Mesendoderm (in vitro differentiated cells): ENCODE results near the gene PTPRG.
A peak's percentile ranks its signal among the peaks of the same experiment; 100 is the strongest.

ENCODE experiments used
- DNase-seq: peaks from one replicate; pipeline ENCODE4 v3.0.0; 2013
- H2AK5ac ChIP-seq: 2 replicates; pipeline ENCODE4 v1.6.1; 2013; ENCODE audit warnings: low read length, inconsistent platforms
- H2BK120ac ChIP-seq: 2 replicates; pipeline ENCODE4 v1.6.1; 2013; ENCODE audit warnings: low read depth, mild to moderate bottlenecking, low read length, moderate library complexity, mixed read lengths
- H2BK15ac ChIP-seq: replicated peaks from 2 replicates; pipeline ENCODE4 v1.6.1; 2013; ENCODE audit warnings: low read depth, mild to moderate bottlenecking, moderate library complexity
- H2BK5ac ChIP-seq: 2 replicates; pipeline ENCODE4 v1.6.1; 2013; ENCODE audit warnings: low read length, inconsistent platforms
- H3K18ac ChIP-seq: 2 replicates; pipeline ENCODE4 v1.6.1; 2013; ENCODE audit warnings: mild to moderate bottlenecking, low read length, mixed read lengths
- H3K23ac ChIP-seq: one replicate; pipeline ENCODE4 v1.6.1; 2013; ENCODE audit warnings: low read length
- H3K27ac ChIP-seq: 2 replicates; pipeline ENCODE4 v1.5.1; 2013; ENCODE audit warnings: low read depth, mild to moderate bottlenecking, inconsistent platforms, low read length, moderate library complexity
- H3K27me3 ChIP-seq: 2 replicates; pipeline ENCODE4 v1.6.1; 2013; ENCODE audit warnings: low read length, control low read depth, mild to moderate bottlenecking, inconsistent platforms; ENCODE audit not compliant: insufficient read depth, poor library complexity
- H3K36me3 ChIP-seq: 2 replicates; pipeline ENCODE4 v1.6.1; 2013; ENCODE audit warnings: low read length, inconsistent platforms; ENCODE audit not compliant: control insufficient read depth, insufficient read depth
- H3K4ac ChIP-seq: one replicate; pipeline ENCODE4 v1.6.1; 2013; ENCODE audit warnings: low read depth, mild to moderate bottlenecking, low read length, moderate library complexity
- H3K4me1 ChIP-seq: 2 replicates; pipeline ENCODE4 v1.6.1; 2013; ENCODE audit warnings: low read depth, low read length, inconsistent platforms; ENCODE audit not compliant: control insufficient read depth
- H3K4me2 ChIP-seq: 2 replicates; pipeline ENCODE4 v1.6.1; 2013; ENCODE audit warnings: low read length
- H3K4me3 ChIP-seq: 2 replicates; pipeline ENCODE4 v1.5.1; 2013; ENCODE audit warnings: mild to moderate bottlenecking, low read length
- H3K56ac ChIP-seq: one replicate; pipeline ENCODE4 v1.6.1; 2013; ENCODE audit warnings: low read length
- H3K79me1 ChIP-seq: 2 replicates; pipeline ENCODE4 v1.6.1; 2013; ENCODE audit warnings: low read length, inconsistent platforms
- H3K79me2 ChIP-seq: 2 replicates; pipeline ENCODE4 v1.6.1; 2013; ENCODE audit warnings: mild to moderate bottlenecking, low read length; ENCODE audit not compliant: control insufficient read depth, insufficient read depth
- H3K9ac ChIP-seq: 2 replicates; pipeline ENCODE4 v1.6.1; 2013; ENCODE audit warnings: low read length, inconsistent platforms
- H4K5ac ChIP-seq: one replicate; pipeline ENCODE4 v1.6.1; 2013; ENCODE audit warnings: low read length
- H4K8ac ChIP-seq: one replicate; pipeline ENCODE4 v1.6.1; 2013; ENCODE audit warnings: low read depth, mild to moderate bottlenecking, control low read depth, low read length, moderate library complexity
- WGBS: extraction: QIAGEN DNeasy Blood & Tissue Kit; methylation state at CpG from one replicate; pipeline ENCODE4 v1.1.7; 2013; ENCODE audit warnings: low lambda C conversion rate, missing lambda C conversion rate; ENCODE audit not compliant: insufficient coverage; ENCODE audit errors: extremely low coverage; 5-methylcytosine and 5-hydroxymethylcytosine counted together

The PTPRG gene

GRCh38 chr3:62051506-62051905 is 490.1 kb downstream of the PTPRG start:
- Histone ChIP-seq H2BK15ac (no peak overlapping the region), H3K4ac (no peak overlapping the region), H3K79me1 (peaks cover 4% of the 10 kb centered on the region), H3K18ac (no peak overlapping the region), H3K4me3 (no peak overlapping the region), H3K23ac (no peak overlapping the region), H3K4me1 (peaks cover under 1% of the 10 kb centered on the region), H2BK5ac (no peak overlapping the region), H3K79me2 (peaks cover 3% of the 10 kb centered on the region), H4K8ac (no peak overlapping the region), H2AK5ac (no peak overlapping the region), H4K5ac (no peak overlapping the region), H3K27ac (no peak overlapping the region), H3K56ac (no peak overlapping the region), H3K9ac (no peak overlapping the region), H3K36me3 (no peaks in the 10 kb centered on the region), H2BK120ac (no peak overlapping the region), H3K4me2 (no peak overlapping the region), H3K27me3 (no peaks in the 10 kb centered on the region)
- peak; percentile 56 for DNase-seq
- WGBS, result no CpG with 5 or more reads among the region's 3 CpGs

DNA sequence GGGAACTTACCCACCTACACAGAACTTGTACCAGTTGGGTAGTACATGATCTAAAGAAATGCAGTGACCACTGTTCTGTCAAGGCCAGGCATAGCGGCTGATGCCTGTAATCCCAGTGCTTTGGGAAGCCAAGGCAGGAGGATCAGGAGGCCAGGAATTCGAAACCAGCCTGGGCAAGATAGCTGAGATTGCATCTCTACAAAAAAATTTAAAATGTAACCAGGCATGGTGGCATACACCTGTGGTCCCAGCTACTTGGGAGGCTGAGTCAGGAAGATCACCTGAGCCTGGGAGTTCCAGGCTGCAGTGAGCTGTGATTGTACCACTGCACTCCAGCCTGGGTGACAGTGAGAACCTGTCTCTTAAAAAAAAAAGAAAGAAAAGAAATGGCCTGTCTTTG is 491.0 kb downstream of the PTPRG start:
- H3K27ac ChIP-seq, result no peak overlapping the region
- H3K4me3 ChIP-seq, result no peak overlapping the region
- no peak for DNase-seq
- H3K4me2 ChIP-seq, result no peak overlapping the region
- no peaks in the 10 kb centered on the region for H3K27me3 ChIP-seq
- H3K36me3 ChIP-seq, result no peaks in the 10 kb centered on the region
- no peak overlapping the region for H3K18ac ChIP-seq
- no peak overlapping the region for H3K56ac ChIP-seq
- H3K4me1 ChIP-seq, result peaks cover 2% of the 10 kb centered on the region
- no peak overlapping the region for H2BK5ac ChIP-seq
- H3K4ac ChIP-seq, result no peak overlapping the region
- H4K8ac ChIP-seq, result no peak overlapping the region
- H2BK120ac ChIP-seq, result no peak overlapping the region
- no peak overlapping the region for H2AK5ac ChIP-seq
- peaks cover 3% of the 10 kb centered on the region for H3K79me2 ChIP-seq
- H3K23ac ChIP-seq, result no peak overlapping the region
- no peak overlapping the region for H4K5ac ChIP-seq
- H3K79me1 ChIP-seq, result peaks cover 5% of the 10 kb centered on the region
- H3K9ac ChIP-seq, result no peak overlapping the region
- H2BK15ac ChIP-seq, result no peak overlapping the region
- no CpG with 5 or more reads among the region's 2 CpGs for WGBS

GRCh38 chr3:62056658-62057057 is 495.3 kb downstream of the PTPRG start:
- no peak for DNase-seq
- Histone ChIP-seq H3K79me2 (peaks cover 3% of the 10 kb centered on the region), H3K4me3 (no peak overlapping the region), H3K56ac (no peak overlapping the region), H3K4me1 (peaks cover 2% of the 10 kb centered on the region), H3K23ac (no peak overlapping the region), H3K4me2 (no peak overlapping the region), H4K8ac (no peak overlapping the region), H3K79me1 (peaks cover 9% of the 10 kb centered on the region), H3K9ac (no peak overlapping the region), H2BK5ac (no peak overlapping the region), H3K36me3 (no peaks in the 10 kb centered on the region), H3K27ac (no peak overlapping the region), H2BK120ac (no peak overlapping the region), H2BK15ac (no peak overlapping the region), H3K4ac (no peak overlapping the region), H3K18ac (no peak overlapping the region), H2AK5ac (no peak overlapping the region), H4K5ac (no peak overlapping the region), H3K27me3 (no peaks in the 10 kb centered on the region)
- WGBS, result no CpG with 5 or more reads among the region's 5 CpGs

DNA sequence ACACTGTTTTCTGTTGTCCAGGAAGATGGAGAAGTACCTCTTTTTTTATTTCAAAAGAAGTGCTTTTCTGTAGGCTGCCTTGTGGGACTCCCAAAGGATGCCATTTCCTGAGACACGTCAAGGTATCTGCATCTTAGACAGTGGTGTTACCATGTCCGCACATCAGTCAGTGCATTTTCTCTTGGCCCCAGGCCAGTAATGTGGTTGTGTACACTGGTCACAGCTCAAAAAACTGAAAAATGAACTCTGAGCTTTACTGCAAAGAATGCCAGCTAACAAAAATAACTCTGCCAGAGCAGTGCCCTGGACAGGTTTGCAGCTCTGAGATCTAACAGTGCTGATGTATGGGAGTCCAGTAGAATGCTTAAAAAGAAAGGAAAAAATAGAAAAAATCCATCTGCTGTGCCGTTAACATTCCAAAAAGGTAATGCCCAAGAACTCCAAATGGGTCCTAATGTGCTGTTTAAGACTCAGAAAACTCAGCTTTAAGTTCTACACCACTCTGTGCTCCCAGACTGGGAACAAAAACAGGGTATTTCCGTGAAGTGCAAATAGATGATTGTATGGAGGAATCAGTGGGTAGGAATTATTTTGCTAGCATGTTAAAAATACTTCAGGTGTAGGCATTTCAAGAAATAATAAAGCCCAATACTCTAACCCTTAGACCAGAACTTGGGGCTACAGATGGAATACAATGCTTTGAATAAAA is 496.1 kb downstream of the PTPRG start:
- no peak for DNase-seq
- no peak overlapping the region for H2BK120ac ChIP-seq
- H3K4me1 ChIP-seq, result peaks cover 2% of the 10 kb centered on the region
- H4K8ac ChIP-seq, result no peak overlapping the region
- no peak overlapping the region for H2BK15ac ChIP-seq
- H3K23ac ChIP-seq, result no peak overlapping the region
- H3K27ac ChIP-seq, result no peak overlapping the region
- H3K27me3 ChIP-seq, result no peaks in the 10 kb centered on the region
- no peak overlapping the region for H2BK5ac ChIP-seq
- no peak overlapping the region for H3K56ac ChIP-seq
- H3K79me2 ChIP-seq, result peaks cover 3% of the 10 kb centered on the region
- no CpG with 5 or more reads among the region's 4 CpGs for WGBS
- peaks cover 8% of the 10 kb centered on the region for H3K79me1 ChIP-seq
- H4K5ac ChIP-seq, result no peak overlapping the region
- H3K4me2 ChIP-seq, result no peak overlapping the region
- no peak overlapping the region for H3K9ac ChIP-seq
- no peak overlapping the region for H2AK5ac ChIP-seq
- no peaks in the 10 kb centered on the region for H3K36me3 ChIP-seq
- H3K4me3 ChIP-seq, result no peak overlapping the region
- H3K4ac ChIP-seq, result no peak overlapping the region
- H3K18ac ChIP-seq, result no peak overlapping the region

- Histone ChIP-seq H2BK5ac (no peak overlapping the region), H3K79me1 (peaks cover 6% of the 10 kb centered on the region), H3K27ac (no peak overlapping the region), H3K4me2 (no peak overlapping the region), H2AK5ac (no peak overlapping the region), H4K8ac (no peak overlapping the region), H3K36me3 (no peaks in the 10 kb centered on the region), H3K4ac (no peak overlapping the region), H2BK15ac (no peak overlapping the region), H3K18ac (no peak overlapping the region), H3K9ac (no peak overlapping the region), H3K4me3 (no peak overlapping the region), H3K23ac (no peak overlapping the region), H3K79me2 (peaks cover 2% of the 10 kb centered on the region), H2BK120ac (no peak overlapping the region), H3K56ac (no peak overlapping the region), H3K27me3 (no peaks in the 10 kb centered on the region), H3K4me1 (no peaks in the 10 kb centered on the region), H4K5ac (no peak overlapping the region)
- DNase-seq, result no peak
- no CpG with 5 or more reads among the region's 5 CpGs for WGBS
Measured at GRCh38 chr3:62065985-62066693, 504.8 kb downstream of the PTPRG start.
